ENCODE results near the gene ZNF614.

- TF ChIP-seq CTCF (conservative IDR thresholded peaks at IDR 0.05): no peak
- no peak for TF ChIP-seq EZH2 (IDR thresholded peaks at IDR 0.05; ENCODE audit: low read depth)
Observed at GRCh38 chr19:51970718-51971117, 57.5 kb downstream of the ZNF614 start.

Measured in PC-9 (cell line).